HG02642 (cell line): ENCODE results near the gene GID4.
A peak's percentile ranks its signal among the peaks of the same experiment; 100 is the strongest.

Source experiments
- ATAC-seq: cut with Tn5 transposase; IDR thresholded peaks from one replicate; pipeline ENCODE4 v1.9.1; 2021; ENCODE audit warnings: mild to moderate bottlenecking; ENCODE audit not compliant: unreplicated experiment, poor library complexity

Gene GID4

DNA sequence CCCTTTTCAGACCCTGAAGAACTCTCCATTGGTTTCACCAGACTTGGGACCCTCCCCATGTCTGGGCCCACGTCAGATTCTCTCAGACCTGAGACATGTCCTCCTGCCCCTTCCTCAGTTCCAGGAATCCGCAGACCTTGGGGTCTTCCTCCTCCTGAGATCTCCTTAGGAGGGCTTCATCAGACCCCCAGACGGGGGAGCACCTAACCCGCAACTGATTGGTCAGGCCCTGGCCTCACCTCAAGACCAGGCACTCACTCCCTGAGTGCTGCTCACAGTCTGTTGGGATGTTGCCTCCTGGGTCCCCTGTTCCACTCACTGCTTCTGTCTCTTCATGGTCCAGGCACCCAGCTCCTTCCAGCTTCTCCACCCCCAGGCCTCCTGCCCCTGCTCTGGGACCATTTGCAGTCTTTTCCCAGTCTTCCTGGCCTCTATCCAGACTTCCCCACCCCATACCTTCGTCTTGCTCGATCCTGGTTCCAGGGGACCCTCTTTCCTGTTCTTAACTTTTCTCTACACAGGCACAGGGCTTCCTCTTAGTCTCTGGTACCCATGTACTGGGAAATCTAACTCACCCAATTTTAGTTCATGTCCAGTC is 1.2 kb downstream of the GID4 start:
- no peak for ATAC-seq

GRCh38 chr17:18041776-18042175 is 2.6 kb downstream of the GID4 start:
- ATAC-seq, result no peak

GRCh38 chr17:18042983-18043382 is 3.8 kb downstream of the GID4 start:
- ATAC-seq, result no peak

- ATAC-seq, result no peak
These were observed 4.3 kb downstream of the GID4 start for GRCh38 chr17:18043491-18043890.

GRCh38 chr17:18044609-18045008 is 5.4 kb downstream of the GID4 start:
- no peak for ATAC-seq

- ATAC-seq, result no peak
These were observed 6.6 kb downstream of the GID4 start for GRCh38 chr17:18045691-18046350.

DNA sequence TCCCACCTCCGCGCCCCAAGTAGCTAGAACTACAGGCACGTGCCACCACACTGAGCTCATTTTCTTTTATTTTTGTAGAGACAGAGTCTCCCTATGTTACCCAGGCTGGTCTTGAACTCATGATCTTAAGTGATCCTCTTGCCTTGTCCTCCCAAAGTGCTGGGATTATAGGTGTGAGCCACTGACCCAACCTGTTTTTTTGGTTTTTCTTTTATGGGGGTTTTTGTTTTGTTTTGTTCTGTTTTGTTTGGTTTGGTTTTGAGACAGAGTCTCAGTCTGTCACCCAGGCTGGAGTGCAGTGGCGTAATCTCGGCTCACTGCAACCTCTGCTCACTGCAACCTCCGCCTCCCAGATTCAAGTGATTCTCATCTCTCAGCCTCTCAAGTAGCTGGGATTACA is 16.4 kb downstream of the GID4 start:
- ATAC-seq, result no peak

DNA sequence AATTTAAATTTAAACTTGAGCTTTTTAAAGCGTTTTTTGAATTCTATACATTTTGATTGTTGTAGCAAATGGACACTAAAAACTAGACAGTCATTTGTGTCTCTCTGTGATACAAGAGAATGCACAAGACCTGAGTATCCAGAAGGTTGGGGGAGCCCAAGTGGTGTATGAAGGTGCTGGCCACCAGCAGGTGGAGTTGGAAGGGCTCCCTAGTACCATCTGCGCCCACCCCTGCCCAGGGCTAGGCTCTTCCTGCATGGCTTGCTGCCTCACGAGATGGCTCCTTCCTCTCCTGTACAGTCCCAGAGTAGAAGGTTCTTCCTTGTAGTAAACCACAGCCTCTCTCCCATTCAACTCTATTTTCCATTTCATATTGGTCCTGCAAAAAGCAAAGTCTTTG is 17.0 kb downstream of the GID4 start:
- ATAC-seq, result no peak

GRCh38 chr17:18059283-18059682 is 20.1 kb downstream of the GID4 start:
- ATAC-seq, result no peak

- ATAC-seq, result no peak
These were observed 24.8 kb downstream of the GID4 start for GRCh38 chr17:18064053-18064452.

- no peak for ATAC-seq
These were observed 26.3 kb downstream of the GID4 start for GRCh38 chr17:18065546-18065945.

- ATAC-seq, result no peak
These were observed 27.7 kb downstream of the GID4 start for GRCh38 chr17:18066866-18067265.

DNA sequence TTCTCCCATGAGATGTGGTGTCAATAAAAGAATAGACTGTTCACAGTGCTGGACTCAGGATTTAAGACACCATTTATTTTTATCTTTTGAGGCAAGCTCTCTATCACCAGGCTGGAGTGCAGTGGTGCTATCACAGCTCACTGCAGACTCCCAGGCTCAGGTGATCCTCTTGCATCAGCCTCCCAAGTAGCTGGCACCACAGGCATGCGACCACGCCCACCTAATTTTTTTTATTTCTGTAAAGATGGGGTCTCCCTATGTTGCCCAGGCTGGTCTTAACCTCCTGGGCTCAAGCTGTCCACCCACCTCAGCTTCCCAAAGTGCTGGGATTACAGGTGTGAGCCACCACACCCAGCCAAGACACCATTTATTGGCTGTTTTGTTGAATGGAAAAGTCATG is 29.9 kb downstream of the GID4 start:
- no peak for ATAC-seq

DNA sequence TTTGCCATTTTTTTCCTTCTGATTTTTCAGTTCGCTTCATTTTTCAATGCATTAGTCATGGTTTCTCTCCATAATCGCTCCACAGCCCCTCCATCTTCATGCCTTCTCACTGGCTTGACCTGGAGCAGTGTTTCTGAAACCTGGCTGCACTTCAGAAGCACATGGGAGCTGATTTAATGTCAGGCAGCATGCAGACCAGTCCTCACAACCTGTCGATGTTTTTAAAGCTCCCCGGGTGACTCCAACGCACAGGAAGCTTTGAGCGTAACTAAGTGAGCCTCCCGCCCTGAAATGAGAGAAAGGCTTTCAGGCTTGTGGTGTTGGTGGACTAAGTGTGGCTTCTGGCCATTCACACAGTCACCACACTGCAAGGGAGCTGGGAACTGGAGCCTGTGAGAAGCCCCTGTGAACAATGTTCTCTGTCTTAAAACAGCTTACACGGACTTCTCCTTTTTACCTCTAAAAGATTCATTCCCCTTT is 31.7 kb downstream of the GID4 start:
- ATAC-seq, result no peak

DNA sequence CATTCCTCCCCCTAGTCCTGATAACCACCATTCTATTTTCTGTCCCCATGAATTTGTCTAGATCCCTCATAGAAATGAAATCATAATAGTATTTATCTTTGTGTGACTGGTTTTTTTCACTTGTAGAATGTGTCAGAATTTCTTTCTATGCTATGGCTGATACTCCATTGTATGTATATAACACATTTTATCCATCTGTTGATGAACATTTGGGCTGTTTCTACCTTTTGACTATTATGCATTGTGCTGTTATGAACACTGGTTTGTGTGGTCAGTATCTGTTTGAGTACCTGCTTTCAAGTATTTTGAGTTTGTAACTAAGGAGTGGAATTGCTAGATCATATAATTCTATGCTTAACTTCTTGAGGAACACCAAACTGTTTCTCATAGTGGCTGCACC is 32.5 kb downstream of the GID4 start:
- ATAC-seq, result no peak

- no peak for ATAC-seq
These were observed 35.5 kb downstream of the GID4 start for GRCh38 chr17:18074566-18075272.

DNA sequence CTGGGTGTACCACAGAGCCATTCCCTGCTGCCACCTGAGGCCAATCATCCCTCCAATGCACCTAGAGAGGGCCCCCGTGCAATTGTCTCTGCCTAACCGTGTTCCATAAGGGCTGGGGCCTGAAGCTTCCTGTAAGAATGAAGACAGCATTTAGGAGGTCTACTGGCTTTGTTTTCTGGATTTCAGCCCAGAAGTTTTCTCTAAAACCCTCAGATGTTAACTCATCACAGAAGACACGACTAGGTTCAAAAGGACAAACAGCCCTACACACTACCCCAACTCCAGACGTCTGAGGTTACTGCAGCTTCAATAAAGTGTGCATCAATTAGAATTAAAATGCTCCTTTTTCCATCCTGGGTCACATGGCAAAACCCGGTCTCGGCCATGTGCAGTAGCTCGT is 37.7 kb downstream of the GID4 start:
- ATAC-seq, result no peak

DNA sequence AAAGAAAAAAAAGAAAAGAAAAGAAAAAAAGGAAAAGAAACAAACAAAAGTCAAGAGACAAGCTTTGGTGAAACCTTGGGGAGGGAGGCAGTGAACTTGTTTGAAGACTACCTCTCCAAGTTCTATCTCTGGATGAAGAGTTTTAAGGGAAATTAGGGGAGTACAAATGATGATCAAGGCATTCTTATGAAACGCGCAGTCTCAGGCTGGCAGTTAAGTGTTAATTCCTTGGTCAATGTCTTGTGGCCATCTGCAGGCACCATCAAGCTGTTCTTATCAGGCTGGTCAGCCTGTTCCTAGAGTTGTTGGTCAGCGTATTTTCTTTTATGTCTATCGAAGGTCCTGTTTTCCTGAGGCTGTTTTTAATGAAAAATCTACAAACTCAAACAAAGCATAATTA is 40.3 kb downstream of the GID4 start:
- no peak for ATAC-seq

GRCh38 chr17:18084256-18084655 is 45.0 kb downstream of the GID4 start:
- no peak for ATAC-seq

- peak; percentile 92 for ATAC-seq
These were observed 48.6 kb downstream of the GID4 start, which contains the start of gene DRG2 for GRCh38 chr17:18087610-18088491. DRG2 (plus strand) TSS chr17:18087948; CDS start chr17:18088024, 76 bp downstream.

GRCh38 chr17:18089613-18090012 is 50.4 kb downstream of the GID4 start:
- ATAC-seq, result no peak
